HL-60 (cell line): ENCODE measurements around the gene TGIF1.
A peak's percentile ranks its signal among the peaks of the same experiment; 100 is the strongest.

Source experiments
- DNase-seq, 2 experiments: peaks; one replicate each; pipeline ENCODE4 v3.0.0-alpha.2; 2010 to 2020; ENCODE audit warnings: low read depth in 1 of 2, low spot score in 1 of 2
- H3K27ac ChIP-seq: fragments of 250-450 bp; sonication (Bioruptor Pico); replicated peaks from 2 replicates; pipeline ENCODE4 v1.5.1; 2020; ENCODE audit warnings: mild to moderate bottlenecking, moderate library complexity
- H3K27me3 ChIP-seq: fragments of 250-450 bp; sonication (Bioruptor Pico); 2 replicates; pipeline ENCODE4 v1.5.1; 2021; ENCODE audit warnings: mild to moderate bottlenecking, moderate library complexity; ENCODE audit not compliant: insufficient read depth, poor library complexity, severe bottlenecking
- H3K4me3 ChIP-seq: replicated peaks from 2 replicates; pipeline ENCODE4 v1.5.1; 2011; ENCODE audit warnings: mild to moderate bottlenecking, control low read depth, low read length; ENCODE audit not compliant: insufficient read depth
- GABPA ChIP-seq: IDR thresholded peaks from 2 replicates; pipeline ENCODE4 v1.6.1; 2012; ENCODE audit warnings: low read depth
- POLR2AphosphoS5 ChIP-seq: IDR thresholded peaks from 2 replicates; pipeline ENCODE4 v1.6.1; 2012; ENCODE audit warnings: low read depth
- SPI1 ChIP-seq: IDR thresholded peaks from 2 replicates; pipeline ENCODE4 v1.6.1; 2012; ENCODE audit warnings: low read depth, mild to moderate bottlenecking, borderline replicate concordance
- TF ChIP-seq, protein P1 (sequence below): IDR thresholded peaks from 2 replicates; pipeline ENCODE4 v1.6.1; 2012; ENCODE audit warnings: low read depth; ENCODE audit not compliant: insufficient replicate concordance
- TF ChIP-seq, protein P2 (sequence below): IDR thresholded peaks from one replicate; pipeline ENCODE4 v1.5.1; 2011; ENCODE audit warnings: low read length, control low read depth, inconsistent platforms; ENCODE audit not compliant: insufficient read depth

The TGIF1 gene

DNA sequence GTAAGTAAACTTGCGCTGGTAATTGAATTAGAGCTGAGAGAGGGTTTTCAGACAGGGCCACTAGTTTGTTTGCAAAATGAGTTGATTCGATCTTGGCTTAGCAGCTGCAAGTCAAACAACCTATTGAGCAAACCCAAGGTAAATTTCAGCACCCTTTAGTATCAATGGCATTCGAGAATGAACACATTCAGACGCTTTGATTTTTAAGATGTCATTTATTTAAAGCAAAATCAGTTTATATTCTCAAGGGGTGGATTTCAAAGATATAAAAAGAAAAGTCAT is 44.2 kb downstream of the TGIF1 start:
- Histone ChIP-seq H3K27ac (peak overlapping the region; percentile 69), H3K27me3 (peaks cover 6% of the 10 kb centered on the region), H3K4me3 (no peak overlapping the region)
- no peak for DNase-seq
- TF ChIP-seq, protein P1, sequence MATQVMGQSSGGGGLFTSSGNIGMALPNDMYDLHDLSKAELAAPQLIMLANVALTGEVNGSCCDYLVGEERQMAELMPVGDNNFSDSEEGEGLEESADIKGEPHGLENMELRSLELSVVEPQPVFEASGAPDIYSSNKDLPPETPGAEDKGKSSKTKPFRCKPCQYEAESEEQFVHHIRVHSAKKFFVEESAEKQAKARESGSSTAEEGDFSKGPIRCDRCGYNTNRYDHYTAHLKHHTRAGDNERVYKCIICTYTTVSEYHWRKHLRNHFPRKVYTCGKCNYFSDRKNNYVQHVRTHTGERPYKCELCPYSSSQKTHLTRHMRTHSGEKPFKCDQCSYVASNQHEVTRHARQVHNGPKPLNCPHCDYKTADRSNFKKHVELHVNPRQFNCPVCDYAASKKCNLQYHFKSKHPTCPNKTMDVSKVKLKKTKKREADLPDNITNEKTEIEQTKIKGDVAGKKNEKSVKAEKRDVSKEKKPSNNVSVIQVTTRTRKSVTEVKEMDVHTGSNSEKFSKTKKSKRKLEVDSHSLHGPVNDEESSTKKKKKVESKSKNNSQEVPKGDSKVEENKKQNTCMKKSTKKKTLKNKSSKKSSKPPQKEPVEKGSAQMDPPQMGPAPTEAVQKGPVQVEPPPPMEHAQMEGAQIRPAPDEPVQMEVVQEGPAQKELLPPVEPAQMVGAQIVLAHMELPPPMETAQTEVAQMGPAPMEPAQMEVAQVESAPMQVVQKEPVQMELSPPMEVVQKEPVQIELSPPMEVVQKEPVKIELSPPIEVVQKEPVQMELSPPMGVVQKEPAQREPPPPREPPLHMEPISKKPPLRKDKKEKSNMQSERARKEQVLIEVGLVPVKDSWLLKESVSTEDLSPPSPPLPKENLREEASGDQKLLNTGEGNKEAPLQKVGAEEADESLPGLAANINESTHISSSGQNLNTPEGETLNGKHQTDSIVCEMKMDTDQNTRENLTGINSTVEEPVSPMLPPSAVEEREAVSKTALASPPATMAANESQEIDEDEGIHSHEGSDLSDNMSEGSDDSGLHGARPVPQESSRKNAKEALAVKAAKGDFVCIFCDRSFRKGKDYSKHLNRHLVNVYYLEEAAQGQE, result no peak
- no peak for TF ChIP-seq POLR2AphosphoS5
- TF ChIP-seq SPI1, result no peak
- TF ChIP-seq GABPA, result no peak
- TF ChIP-seq, protein P2, sequence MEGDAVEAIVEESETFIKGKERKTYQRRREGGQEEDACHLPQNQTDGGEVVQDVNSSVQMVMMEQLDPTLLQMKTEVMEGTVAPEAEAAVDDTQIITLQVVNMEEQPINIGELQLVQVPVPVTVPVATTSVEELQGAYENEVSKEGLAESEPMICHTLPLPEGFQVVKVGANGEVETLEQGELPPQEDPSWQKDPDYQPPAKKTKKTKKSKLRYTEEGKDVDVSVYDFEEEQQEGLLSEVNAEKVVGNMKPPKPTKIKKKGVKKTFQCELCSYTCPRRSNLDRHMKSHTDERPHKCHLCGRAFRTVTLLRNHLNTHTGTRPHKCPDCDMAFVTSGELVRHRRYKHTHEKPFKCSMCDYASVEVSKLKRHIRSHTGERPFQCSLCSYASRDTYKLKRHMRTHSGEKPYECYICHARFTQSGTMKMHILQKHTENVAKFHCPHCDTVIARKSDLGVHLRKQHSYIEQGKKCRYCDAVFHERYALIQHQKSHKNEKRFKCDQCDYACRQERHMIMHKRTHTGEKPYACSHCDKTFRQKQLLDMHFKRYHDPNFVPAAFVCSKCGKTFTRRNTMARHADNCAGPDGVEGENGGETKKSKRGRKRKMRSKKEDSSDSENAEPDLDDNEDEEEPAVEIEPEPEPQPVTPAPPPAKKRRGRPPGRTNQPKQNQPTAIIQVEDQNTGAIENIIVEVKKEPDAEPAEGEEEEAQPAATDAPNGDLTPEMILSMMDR, result no peak

GRCh38 chr18:3494569-3494968 is 44.6 kb downstream of the TGIF1 start:
- no peak for DNase-seq
- Histone ChIP-seq H3K4me3 (no peak overlapping the region), H3K27ac (no peak overlapping the region), H3K27me3 (peaks cover 8% of the 10 kb centered on the region)
- TF ChIP-seq GABPA (no peak), POLR2AphosphoS5 (no peak), SPI1 (no peak)
- TF ChIP-seq, protein P2, result no peak
- TF ChIP-seq, protein P1, result no peak

DNA sequence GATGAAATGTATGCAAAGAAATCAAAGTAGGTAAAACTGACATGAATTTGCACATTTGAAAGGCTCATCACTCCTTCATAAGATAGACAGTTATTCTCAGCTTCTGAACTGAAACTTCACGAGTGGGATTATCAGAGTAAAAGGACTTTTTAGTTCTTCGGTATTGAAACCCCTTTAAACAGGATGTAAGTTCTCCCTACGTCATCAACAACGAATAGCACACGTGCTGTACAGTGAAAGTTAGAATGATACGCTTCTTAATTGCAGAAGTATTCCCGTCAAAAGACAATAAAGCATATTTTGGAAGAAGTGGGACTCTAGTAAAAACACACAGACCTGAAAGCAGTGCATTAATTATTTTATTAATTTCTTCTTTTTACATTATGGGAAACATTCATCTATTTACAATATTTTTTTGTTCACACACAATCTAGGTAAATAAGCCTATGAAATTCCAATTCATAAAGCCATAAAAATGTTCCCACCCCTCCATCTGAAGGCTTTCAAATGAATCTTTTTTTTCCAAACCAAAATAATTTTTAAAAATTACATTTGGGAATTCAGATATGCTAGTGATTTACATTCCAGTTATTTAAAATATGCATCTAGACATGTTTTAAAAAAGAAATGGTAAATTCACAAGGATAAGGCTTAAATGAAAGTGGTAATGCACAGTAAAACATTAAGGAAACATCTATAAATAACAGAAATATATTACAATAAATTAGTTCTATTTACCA is 45.9 kb downstream of the TGIF1 start:
- H3K27me3 ChIP-seq, result peaks cover 12% of the 10 kb centered on the region
- H3K27ac ChIP-seq, result no peak overlapping the region
- no peak for DNase-seq
- no peak overlapping the region for H3K4me3 ChIP-seq
- TF ChIP-seq, protein P1, result no peak
- TF ChIP-seq GABPA (no peak), SPI1 (no peak), POLR2AphosphoS5 (no peak)
- TF ChIP-seq, protein P2, result no peak
